Activated naive CD4-positive, alpha-beta T cell treated with anti-CD3 and anti-CD28 coated beads for 36 hours (primary cell): ENCODE data around the gene PTGDR2. TPM values are rescaled to one million over a fixed set of nuclear protein-coding genes. Genes with fewer than 3 reads are reported as not detected.
"Not testable (repeated sequence)": the region's sequence is repeated elsewhere in the genome, so short reads cannot be mapped to it uniquely, and the experiment has no call there.

ENCODE experiments used
- CTCF ChIA-PET: fragments of 350-600 bp; sonication (Branson Sonifier 250); formaldehyde crosslinking; loops from one replicate; lab custom pipeline; 2021; ENCODE audit warnings: antibody characterized with exemption; lab: Charles Lee
- DNase-seq: peaks from one replicate; pipeline ENCODE4 v3.0.0-alpha.2; 2020
- H3K27ac Mint-ChIP-seq: one replicate; pipeline ENCODE4 v1.8.0; 2021; ENCODE audit warnings: mild to moderate bottlenecking, mixed read lengths
- H3K27me3 Mint-ChIP-seq: one replicate; pipeline ENCODE4 v1.8.0; 2021; ENCODE audit warnings: low read depth, mixed read lengths
- H3K36me3 Mint-ChIP-seq: one replicate; pipeline ENCODE4 v1.8.0; 2021; ENCODE audit warnings: low read depth, mixed read lengths
- H3K4me1 Mint-ChIP-seq: one replicate; pipeline ENCODE4 v1.8.0; 2021; ENCODE audit warnings: low read depth, mixed read lengths
- H3K4me3 Mint-ChIP-seq: one replicate; pipeline ENCODE4 v1.8.0; 2021; ENCODE audit warnings: mild to moderate bottlenecking, moderate library complexity, mixed read lengths
- H3K9me3 Mint-ChIP-seq: one replicate; pipeline ENCODE4 v1.8.0; 2021; ENCODE audit warnings: mixed read lengths
- intact Hi-C: fragments of 100-400 bp; cut with micrococcal nuclease; formaldehyde crosslinking; loops from one replicate; pipeline ENCODE4 v1.15.1; 2023
- total RNA-seq, 2 experiments: library from RNA; stranded (reverse); gene quantifications; one replicate each; pipeline ENCODE4 v1.2.3, GENCODE V29; 2021

The PTGDR2 gene
- total RNA-seq, 2 experiments from 2014 or later = 0.14 to 0.17 TPM

- H3K36me3 Mint-ChIP-seq = no peaks in the 10 kb centered on the region
- intact Hi-C loops = loop anchor here (1.0 to 5.0 kb wide), 7 partner anchors 53 to 555 kb away; no protein-coding TSS in a partner anchor
- H3K4me3 Mint-ChIP-seq = no peak overlapping the region
- no peaks in the 10 kb centered on the region for H3K4me1 Mint-ChIP-seq
- H3K27me3 Mint-ChIP-seq = no peaks in the 10 kb centered on the region
- no peaks in the 10 kb centered on the region for H3K9me3 Mint-ChIP-seq
- no peak overlapping the region for H3K27ac Mint-ChIP-seq
- CTCF ChIA-PET = interaction anchor here (0.7 to 7.5 kb wide), 40 partner anchors 10 to 564 kb away, joined by 3 to 72 read pairs (median 6); partner anchors contain the start of genes CCDC86, PTGDR2 and VWCE
- DNase-seq = no peak
Measured at GRCh38 chr11:60830478-60831142, 25.1 kb downstream of the PTGDR2 start.

- intact Hi-C loops = no loop called here
- Mint-ChIP-seq H3K36me3 (no peaks in the 10 kb centered on the region), H3K4me3 (no peak overlapping the region), H3K9me3 (no peaks in the 10 kb centered on the region), H3K4me1 (no peaks in the 10 kb centered on the region), H3K27me3 (no peaks in the 10 kb centered on the region), H3K27ac (no peak overlapping the region)
- CTCF ChIA-PET = interaction anchor here (0.7 kb wide), 2 partner anchors 566 to 658 kb away, joined by 3 to 6 read pairs; no protein-coding TSS in a partner anchor
- DNase-seq = no peak
Measured at GRCh38 chr11:60825790-60826189, 30.0 kb downstream of the PTGDR2 start.

- Mint-ChIP-seq H3K27me3 (no peaks in the 10 kb centered on the region), H3K36me3 (no peaks in the 10 kb centered on the region), H3K4me3 (no peak overlapping the region), H3K4me1 (no peaks in the 10 kb centered on the region), H3K27ac (no peak overlapping the region), H3K9me3 (no peaks in the 10 kb centered on the region)
- intact Hi-C loops = no loop called here
- CTCF ChIA-PET = interaction anchor here (0.7 to 1.4 kb wide), 3 partner anchors 75 to 659 kb away, joined by 3 to 6 read pairs (median 3); no protein-coding TSS in a partner anchor
- no peak for DNase-seq
Measured at GRCh38 chr11:60825118-60825517, 30.6 kb downstream of the PTGDR2 start.

- H3K27me3 Mint-ChIP-seq, H3K27ac Mint-ChIP-seq, H3K36me3 Mint-ChIP-seq, DNase-seq, H3K9me3 Mint-ChIP-seq, H3K4me1 Mint-ChIP-seq, H3K4me3 Mint-ChIP-seq, intact Hi-C loops: not testable (repeated sequence)
- CTCF ChIA-PET = interaction anchor here (1.2 to 1.4 kb wide), 2 partner anchors 76 to 364 kb away, joined by 3 read pairs; no protein-coding TSS in a partner anchor
Measured at GRCh38 chr11:60823745-60824306, 31.9 kb downstream of the PTGDR2 start.

DNA sequence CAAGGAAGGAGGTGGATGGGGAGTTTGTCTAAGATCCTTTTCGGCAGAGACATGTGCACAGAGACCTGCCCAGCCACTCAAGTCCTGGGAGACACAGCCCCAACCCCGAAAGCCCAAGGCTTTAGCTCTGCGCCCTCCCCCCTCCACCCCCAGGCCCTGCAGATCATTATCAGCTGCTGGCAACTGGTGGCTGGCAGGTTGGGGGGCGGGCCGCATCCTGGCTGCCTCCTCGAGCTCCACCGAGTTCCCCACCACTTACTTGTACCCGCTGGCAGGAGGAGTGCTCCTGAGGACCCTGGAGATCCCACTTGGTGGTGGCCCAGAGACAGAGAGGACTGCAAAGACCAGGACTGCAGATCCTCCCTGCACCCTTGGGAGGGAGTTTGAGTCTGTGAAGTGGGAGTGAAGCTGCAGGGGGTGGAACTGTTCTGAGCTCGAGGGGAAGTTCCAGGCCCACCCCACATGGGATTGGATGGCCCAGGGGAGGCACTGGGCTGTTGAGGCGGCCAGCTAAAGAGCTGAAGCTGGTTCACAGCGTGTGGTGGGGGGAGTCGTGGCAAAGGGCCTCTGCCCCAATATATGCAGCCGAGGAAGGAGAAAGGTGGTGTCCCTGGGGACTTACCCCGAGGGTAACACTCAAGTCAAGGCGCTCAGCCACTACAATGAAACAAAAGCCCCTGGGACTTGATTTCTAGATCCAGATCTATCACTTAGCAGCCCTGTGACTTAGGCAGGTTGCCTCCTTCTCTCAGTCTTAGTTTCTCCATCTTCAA lies 33.7 kb downstream of the PTGDR2 start:
- DNase-seq = no peak
- CTCF ChIA-PET = interaction anchor here (1.2 to 4.8 kb wide), 4 partner anchors 9 to 365 kb away, joined by 3 to 29 read pairs (median 6); no protein-coding TSS in a partner anchor

DNA sequence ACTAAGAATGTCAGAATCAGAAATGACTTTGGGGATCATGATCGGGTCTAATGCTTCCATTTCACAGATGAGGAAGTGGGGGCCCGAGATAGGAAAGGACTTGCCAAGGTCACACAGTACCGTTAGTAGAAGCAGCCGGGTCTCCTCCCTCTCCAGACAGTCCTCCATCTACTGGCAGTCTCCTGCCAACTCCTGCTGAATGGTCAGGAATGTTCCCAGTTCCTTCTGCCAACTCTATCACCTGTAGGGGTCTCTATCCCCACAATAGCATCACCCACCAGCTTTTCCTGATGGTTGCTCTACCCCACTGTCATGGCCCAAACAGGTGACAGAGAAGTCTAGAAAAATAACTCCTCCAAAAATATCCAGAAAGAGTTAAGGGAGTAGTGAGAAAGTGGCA lies 37.7 kb downstream of the PTGDR2 start:
- Mint-ChIP-seq H3K36me3 (no peaks in the 10 kb centered on the region), H3K27ac (no peak overlapping the region), H3K27me3 (no peaks in the 10 kb centered on the region), H3K9me3 (peaks cover 8% of the 10 kb centered on the region), H3K4me3 (no peak overlapping the region), H3K4me1 (no peaks in the 10 kb centered on the region)
- DNase-seq = no peak
- intact Hi-C loops = no loop called here
- CTCF ChIA-PET = no interaction called here

More for the DNA sequence above, 33.7 kb downstream of the PTGDR2 start:
- peaks cover 4% of the 10 kb centered on the region for H3K9me3 Mint-ChIP-seq
- intact Hi-C loops = no loop called here
- no peak overlapping the region for H3K4me3 Mint-ChIP-seq
- no peaks in the 10 kb centered on the region for H3K36me3 Mint-ChIP-seq
- no peaks in the 10 kb centered on the region for H3K27me3 Mint-ChIP-seq
- no peaks in the 10 kb centered on the region for H3K4me1 Mint-ChIP-seq
- no peak overlapping the region for H3K27ac Mint-ChIP-seq

GRCh38 chr11:60816590-60817157 lies 39.1 kb downstream of the PTGDR2 start:
- DNase-seq = no peak
- no peaks in the 10 kb centered on the region for H3K27me3 Mint-ChIP-seq
- H3K27ac Mint-ChIP-seq = no peak overlapping the region
- intact Hi-C loops = no loop called here
- H3K4me1 Mint-ChIP-seq = no peaks in the 10 kb centered on the region
- H3K36me3 Mint-ChIP-seq = no peaks in the 10 kb centered on the region
- peaks cover 8% of the 10 kb centered on the region for H3K9me3 Mint-ChIP-seq
- no peak overlapping the region for H3K4me3 Mint-ChIP-seq
- CTCF ChIA-PET = no interaction called here

DNA sequence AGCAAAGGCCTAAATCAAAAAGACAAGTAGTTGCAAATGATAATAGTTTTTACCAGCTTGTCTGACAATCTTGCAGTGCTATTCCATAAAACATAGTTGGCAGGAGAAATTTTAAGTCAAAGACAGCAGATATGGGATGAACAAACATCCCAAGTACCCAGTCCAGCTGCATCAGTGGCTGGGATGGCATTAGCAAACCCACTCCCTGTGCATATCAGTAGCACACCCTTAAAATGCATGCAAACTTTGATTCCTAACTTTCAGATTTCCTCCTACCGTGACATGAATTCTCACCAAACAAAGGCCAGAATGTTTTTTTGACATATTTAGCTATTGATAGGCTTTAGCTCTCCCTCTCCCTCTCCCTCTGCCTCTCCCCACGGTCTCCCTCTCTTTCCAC lies 41.6 kb downstream of the PTGDR2 start:
- Mint-ChIP-seq H3K36me3 (no peaks in the 10 kb centered on the region), H3K9me3 (peaks cover 8% of the 10 kb centered on the region), H3K27me3 (peaks cover 3% of the 10 kb centered on the region), H3K4me1 (no peaks in the 10 kb centered on the region), H3K4me3 (no peak overlapping the region), H3K27ac (no peak overlapping the region)
- CTCF ChIA-PET = interaction anchor here (1.8 kb wide), 1 partner anchor 17 kb away, joined by 8 read pairs; no protein-coding TSS in a partner anchor
- no peak for DNase-seq
- intact Hi-C loops = no loop called here

DNA sequence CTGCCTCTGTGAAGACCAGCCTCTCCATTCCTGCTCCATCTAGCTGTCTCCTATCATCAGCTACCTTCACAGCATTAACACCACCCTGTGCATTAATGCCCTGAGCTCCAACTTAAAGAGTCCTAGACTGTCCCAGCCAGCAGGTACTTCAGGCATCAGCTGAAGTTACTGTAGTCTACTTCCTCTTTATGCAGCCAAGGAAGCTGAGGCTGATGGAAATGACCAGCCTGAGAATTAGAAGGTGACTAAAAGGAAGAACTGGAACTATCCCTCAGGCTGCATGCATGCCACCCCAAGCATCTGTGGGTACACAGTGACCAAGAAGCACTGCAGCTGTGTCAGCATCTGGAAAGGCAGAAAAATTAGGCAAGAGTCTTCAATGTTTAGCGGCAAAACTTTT lies 42.4 kb downstream of the PTGDR2 start:
- Mint-ChIP-seq H3K36me3 (no peaks in the 10 kb centered on the region), H3K4me1 (no peaks in the 10 kb centered on the region), H3K27me3 (peaks cover 3% of the 10 kb centered on the region), H3K27ac (no peak overlapping the region), H3K4me3 (no peak overlapping the region), H3K9me3 (peaks cover 8% of the 10 kb centered on the region)
- no peak for DNase-seq
- CTCF ChIA-PET = interaction anchor here (1.8 kb wide), 1 partner anchor 18 kb away, joined by 8 read pairs; no protein-coding TSS in a partner anchor
- intact Hi-C loops = no loop called here

DNA sequence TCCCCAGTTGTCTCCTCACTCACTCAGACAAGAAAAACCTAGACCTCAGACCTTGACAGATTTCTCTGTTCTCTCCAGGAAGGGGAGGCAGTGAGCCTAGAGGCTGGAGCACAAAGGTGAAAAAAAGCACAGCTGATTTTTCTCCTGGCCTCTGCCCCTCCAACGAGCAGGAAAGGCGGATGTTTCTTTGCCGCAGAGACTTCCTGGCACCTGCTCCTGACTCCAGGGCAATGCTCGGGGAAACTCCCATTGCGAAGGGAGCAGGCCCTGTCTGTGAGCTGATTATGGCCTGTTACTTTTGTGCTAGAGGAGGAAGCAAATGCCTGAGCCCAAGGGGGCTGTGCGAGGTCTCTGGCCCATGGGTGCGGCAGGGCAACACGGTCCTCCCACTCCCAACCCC lies 45.2 kb downstream of the PTGDR2 start:
- intact Hi-C loops = no loop called here
- CTCF ChIA-PET = no interaction called here
- no peaks in the 10 kb centered on the region for H3K9me3 Mint-ChIP-seq
- H3K4me1 Mint-ChIP-seq = no peaks in the 10 kb centered on the region
- H3K27me3 Mint-ChIP-seq = peaks cover 3% of the 10 kb centered on the region
- no peak overlapping the region for H3K27ac Mint-ChIP-seq
- H3K36me3 Mint-ChIP-seq = no peaks in the 10 kb centered on the region
- DNase-seq = peak; percentile 18
- no peak overlapping the region for H3K4me3 Mint-ChIP-seq

DNA sequence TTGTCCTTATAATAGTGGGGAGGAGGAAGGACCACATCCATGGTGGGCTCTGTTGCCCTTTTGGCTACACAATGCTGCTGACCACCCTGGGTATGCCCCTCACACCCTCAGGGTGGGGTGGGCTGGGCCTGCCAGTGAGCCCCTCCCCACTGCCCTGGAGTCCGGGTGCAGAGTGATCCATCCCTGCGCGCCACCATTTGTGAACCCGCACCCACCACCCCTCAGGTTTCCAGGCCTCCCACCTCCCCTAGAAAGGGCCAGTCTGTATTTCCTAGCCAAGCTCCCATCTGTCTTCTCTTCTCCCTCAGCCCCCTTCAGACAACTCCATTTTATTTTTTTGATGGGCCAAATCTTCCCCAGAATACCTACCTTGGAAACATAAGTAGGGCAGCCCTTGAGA lies 45.6 kb downstream of the PTGDR2 start:
- intact Hi-C loops = no loop called here
- no peak overlapping the region for H3K4me3 Mint-ChIP-seq
- CTCF ChIA-PET = no interaction called here
- H3K27ac Mint-ChIP-seq = no peak overlapping the region
- H3K9me3 Mint-ChIP-seq = no peaks in the 10 kb centered on the region
- H3K36me3 Mint-ChIP-seq = no peaks in the 10 kb centered on the region
- H3K27me3 Mint-ChIP-seq = peaks cover 3% of the 10 kb centered on the region
- H3K4me1 Mint-ChIP-seq = no peaks in the 10 kb centered on the region
- no peak for DNase-seq

- CTCF ChIA-PET = no interaction called here
- Mint-ChIP-seq H3K4me3 (no peak overlapping the region), H3K4me1 (no peaks in the 10 kb centered on the region), H3K36me3 (no peaks in the 10 kb centered on the region), H3K27ac (no peak overlapping the region), H3K27me3 (peaks cover 3% of the 10 kb centered on the region), H3K9me3 (no peaks in the 10 kb centered on the region)
- DNase-seq = no peak
- intact Hi-C loops = no loop called here
Measured at GRCh38 chr11:60809691-60810090, 46.1 kb downstream of the PTGDR2 start.
